NT2/D1 (cell line): Measurements from ENCODE around the gene DNM3.

Experiments
- DNase-seq: peaks from one replicate; pipeline ENCODE4 v3.0.0-alpha.2; 2011; ENCODE audit warnings: low read depth, low spot score
- H3K27me3 ChIP-seq: 2 replicates; pipeline ENCODE4 v1.6.0; 2011; ENCODE audit warnings: mild to moderate bottlenecking; ENCODE audit not compliant: insufficient read length, insufficient read depth
- H3K36me3 ChIP-seq: 2 replicates; pipeline ENCODE4 v1.6.1; 2011; ENCODE audit warnings: mild to moderate bottlenecking, low read length, mixed read lengths; ENCODE audit not compliant: insufficient read depth, insufficient read length
- H3K4me1 ChIP-seq: 2 replicates; pipeline ENCODE4 v1.5.1; 2011; ENCODE audit not compliant: insufficient read depth, insufficient read length
- H3K4me3 ChIP-seq: 2 replicates; pipeline ENCODE4 v1.5.1; 2011; ENCODE audit warnings: low read depth; ENCODE audit not compliant: insufficient read length
- H3K9ac ChIP-seq: 2 replicates; pipeline ENCODE4 v1.6.0; 2011; ENCODE audit warnings: low read depth; ENCODE audit not compliant: insufficient read length
- H3K9me3 ChIP-seq: 2 replicates; pipeline ENCODE4 v1.5.1; 2011; ENCODE audit warnings: mild to moderate bottlenecking, low read length; ENCODE audit not compliant: insufficient read depth
- SUZ12 ChIP-seq: IDR thresholded peaks from 2 replicates; pipeline ENCODE4 v1.6.1; 2011; ENCODE audit not compliant: insufficient read length, insufficient read depth; ENCODE audit errors: extremely low read depth
- YY1 ChIP-seq: IDR thresholded peaks from 2 replicates; pipeline ENCODE4 v1.6.1; 2011; ENCODE audit not compliant: insufficient read length, insufficient read depth
- ZNF274 ChIP-seq: IDR thresholded peaks from 2 replicates; pipeline ENCODE4 v1.6.1; 2011; ENCODE audit warnings: mild to moderate bottlenecking, low read depth, low read length

The DNM3 gene

DNA sequence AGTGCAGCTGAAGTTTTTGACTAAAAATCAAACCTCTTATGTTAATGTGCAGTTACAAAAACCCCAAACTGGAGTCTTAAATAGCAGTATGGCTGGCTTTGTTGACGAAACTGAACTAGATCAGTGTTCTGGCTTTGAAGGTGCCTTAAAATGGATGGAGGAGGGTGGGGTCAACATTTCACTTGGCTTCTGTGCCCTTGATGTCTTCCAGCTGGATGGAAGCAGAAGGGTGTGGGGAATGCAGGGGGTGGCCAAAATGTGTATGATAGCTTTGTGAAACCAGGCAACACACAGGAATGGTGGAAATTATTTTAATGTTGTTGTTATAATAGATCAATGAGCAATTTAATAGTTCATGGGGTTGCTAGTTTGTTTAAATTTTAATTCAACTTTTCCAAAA is 482.4 kb downstream of the DNM3 start:
- Histone ChIP-seq H3K4me3 (no peak overlapping the region), H3K27me3 (no peaks in the 10 kb centered on the region), H3K36me3 (no peaks in the 10 kb centered on the region), H3K4me1 (peaks cover 4% of the 10 kb centered on the region), H3K9ac (no peak overlapping the region), H3K9me3 (no peaks in the 10 kb centered on the region)
- TF ChIP-seq SUZ12 (no peak), YY1 (no peak), ZNF274 (no peak)
- no peak for DNase-seq

DNA sequence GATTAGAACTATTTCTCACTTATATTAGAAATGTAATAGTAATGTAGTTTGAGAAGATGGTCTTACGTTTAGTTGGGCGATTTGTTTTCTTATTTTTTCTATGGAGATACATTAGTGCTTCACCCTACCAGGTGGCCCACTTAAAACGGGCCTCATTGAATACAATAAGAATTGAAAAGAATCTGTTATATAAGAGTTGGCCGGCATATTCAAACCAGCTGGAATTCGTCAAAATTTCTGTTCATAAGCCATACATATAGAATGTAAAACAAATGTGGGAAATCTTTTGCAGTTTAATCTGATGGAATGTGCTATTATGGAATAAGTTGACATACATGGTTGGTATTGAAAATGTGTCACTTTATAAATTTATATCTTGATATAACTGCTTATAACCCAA is 482.8 kb downstream of the DNM3 start:
- no peak for TF ChIP-seq SUZ12
- TF ChIP-seq YY1: no peak
- TF ChIP-seq ZNF274: no peak
- no peak for DNase-seq
- Histone ChIP-seq H3K36me3 (no peaks in the 10 kb centered on the region), H3K4me3 (no peak overlapping the region), H3K9ac (no peak overlapping the region), H3K27me3 (no peaks in the 10 kb centered on the region), H3K9me3 (no peaks in the 10 kb centered on the region), H3K4me1 (peaks cover 4% of the 10 kb centered on the region)

DNA sequence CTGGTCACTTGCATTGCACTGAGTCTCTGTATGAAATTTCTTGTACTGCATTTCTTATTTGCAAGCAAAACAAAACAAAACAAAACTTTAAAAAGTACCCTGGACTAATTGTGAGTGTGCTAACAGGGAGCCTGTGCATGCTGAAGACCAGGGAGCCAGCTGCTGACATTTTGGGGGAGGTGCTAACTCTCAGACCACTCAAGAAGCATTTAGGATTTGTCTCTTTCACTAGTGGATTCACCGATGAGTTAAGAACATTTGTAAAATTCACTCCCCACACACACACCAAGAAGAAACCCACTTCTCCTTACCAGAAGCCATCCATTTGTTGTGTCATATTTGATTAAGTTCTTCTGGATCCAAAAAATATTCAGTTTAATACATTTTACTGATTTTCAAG is 483.5 kb downstream of the DNM3 start:
- Histone ChIP-seq H3K9me3 (no peaks in the 10 kb centered on the region), H3K36me3 (no peaks in the 10 kb centered on the region), H3K4me3 (no peak overlapping the region), H3K4me1 (peaks cover 4% of the 10 kb centered on the region), H3K9ac (no peak overlapping the region), H3K27me3 (no peaks in the 10 kb centered on the region)
- no peak for DNase-seq
- TF ChIP-seq SUZ12 (no peak), YY1 (no peak), ZNF274 (no peak)

DNA sequence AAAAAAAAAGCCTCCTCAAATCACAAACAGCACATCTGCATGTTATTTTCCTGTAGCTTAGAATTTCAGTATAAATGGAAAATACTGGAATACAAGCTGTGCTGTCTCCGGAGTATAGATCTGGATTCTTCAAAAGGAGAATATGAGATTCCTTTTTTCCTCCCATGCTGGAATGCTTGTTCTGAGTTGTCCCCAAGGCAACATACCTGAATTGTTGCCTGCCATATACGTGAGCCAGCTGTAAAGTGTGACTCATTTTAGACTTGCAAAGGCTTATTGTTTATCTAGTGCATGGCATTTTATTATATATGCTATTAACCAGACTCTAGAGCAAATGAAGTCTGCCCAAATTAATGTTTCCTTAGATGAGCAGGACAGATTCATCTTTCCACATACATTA is 484.2 kb downstream of the DNM3 start:
- H3K27me3 ChIP-seq: no peaks in the 10 kb centered on the region
- H3K4me1 ChIP-seq: peaks cover 4% of the 10 kb centered on the region
- DNase-seq: no peak
- H3K9ac ChIP-seq: no peak overlapping the region
- no peak overlapping the region for H3K4me3 ChIP-seq
- H3K36me3 ChIP-seq: no peaks in the 10 kb centered on the region
- TF ChIP-seq SUZ12: no peak
- no peaks in the 10 kb centered on the region for H3K9me3 ChIP-seq

DNA sequence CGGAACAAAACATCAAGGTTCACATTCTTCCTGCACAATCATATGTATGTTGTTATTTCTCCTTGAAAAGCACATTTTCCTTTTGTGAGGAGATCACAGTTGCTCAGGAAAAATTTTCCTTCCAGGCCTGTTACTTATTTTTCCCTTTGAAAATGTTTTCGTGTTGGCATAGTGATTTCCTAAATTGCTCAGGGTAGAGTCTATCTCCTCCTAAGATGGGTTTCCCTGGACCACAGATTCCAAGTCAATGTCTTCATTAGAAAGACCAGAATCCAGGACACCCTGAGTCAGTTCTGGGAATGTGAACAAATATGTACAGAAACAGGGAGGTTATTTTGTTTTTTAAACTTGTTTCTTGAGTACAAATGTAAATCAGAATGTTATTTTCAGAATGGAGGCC is 484.8 kb downstream of the DNM3 start:
- Histone ChIP-seq H3K36me3 (no peaks in the 10 kb centered on the region), H3K9ac (no peak overlapping the region), H3K27me3 (no peaks in the 10 kb centered on the region), H3K9me3 (no peaks in the 10 kb centered on the region), H3K4me1 (peaks cover 2% of the 10 kb centered on the region), H3K4me3 (no peak overlapping the region)
- DNase-seq: no peak
- TF ChIP-seq ZNF274: no peak
- no peak for TF ChIP-seq YY1
- no peak for TF ChIP-seq SUZ12

DNA sequence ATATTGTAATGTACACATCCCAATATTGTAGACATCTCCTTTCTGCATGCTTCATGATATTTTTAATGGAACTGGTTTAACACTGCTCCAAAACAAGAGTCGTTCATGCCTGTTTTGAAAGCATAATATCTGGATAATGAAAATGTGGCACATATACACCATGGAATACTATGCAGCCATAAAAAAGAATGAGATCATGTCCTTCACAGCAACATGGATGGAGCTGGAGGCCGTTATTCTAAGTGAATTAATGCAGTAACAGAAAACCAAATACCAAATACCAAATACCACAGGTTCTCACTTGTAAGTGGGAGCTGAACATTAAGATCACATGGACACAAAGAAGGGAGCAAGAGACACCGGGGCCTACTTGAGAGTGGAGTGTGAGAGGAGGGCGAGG is 487.0 kb downstream of the DNM3 start:
- Histone ChIP-seq H3K36me3 (no peaks in the 10 kb centered on the region), H3K4me1 (peaks cover 1% of the 10 kb centered on the region), H3K9me3 (no peaks in the 10 kb centered on the region), H3K27me3 (no peaks in the 10 kb centered on the region), H3K9ac (no peak overlapping the region), H3K4me3 (no peak overlapping the region)
- no peak for DNase-seq
- TF ChIP-seq SUZ12 (no peak), ZNF274 (no peak), YY1 (no peak)

DNA sequence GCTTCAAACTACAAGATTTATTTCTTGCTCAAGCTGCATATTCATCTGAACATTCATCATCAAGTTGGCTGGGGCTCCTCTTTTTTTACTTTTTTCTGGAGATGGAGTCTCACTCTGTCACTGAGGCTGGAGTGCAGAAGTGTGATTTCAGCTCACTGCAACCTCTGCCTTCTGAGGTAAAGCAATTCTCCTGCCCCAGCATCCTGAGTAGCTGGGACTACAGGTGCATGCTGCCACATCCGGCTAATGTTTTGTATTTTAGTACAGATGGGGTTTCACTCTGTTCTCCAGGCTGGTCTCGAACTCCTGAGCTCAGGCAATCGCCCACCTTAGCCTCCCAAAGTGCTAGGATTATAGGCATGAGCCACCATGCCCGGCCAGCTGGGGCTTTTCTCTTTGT is 490.9 kb downstream of the DNM3 start:
- DNase-seq: no peak
- TF ChIP-seq YY1 (no peak), ZNF274 (no peak), SUZ12 (no peak)
- H3K9me3 ChIP-seq: no peaks in the 10 kb centered on the region

DNA sequence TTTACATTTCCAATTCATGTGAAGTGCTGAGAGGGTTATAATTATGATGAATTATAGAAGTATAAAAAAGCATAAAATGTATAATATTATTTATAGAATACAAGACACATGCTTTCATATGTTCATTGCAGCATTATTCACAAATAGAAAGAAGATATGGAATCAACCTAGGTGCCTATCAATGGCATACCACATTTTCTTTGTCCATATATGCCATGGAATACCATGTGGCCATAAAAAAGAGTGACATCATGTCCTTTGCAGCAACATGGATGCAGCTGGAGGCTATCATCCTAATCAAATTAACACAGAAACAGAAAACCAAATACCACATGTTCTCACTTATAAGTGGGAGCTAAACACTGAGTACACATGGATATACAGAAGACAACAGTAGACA is 494.1 kb downstream of the DNM3 start:
- Histone ChIP-seq H3K9ac (no peak overlapping the region), H3K36me3 (no peaks in the 10 kb centered on the region), H3K4me3 (no peak overlapping the region), H3K9me3 (no peaks in the 10 kb centered on the region), H3K4me1 (no peaks in the 10 kb centered on the region), H3K27me3 (no peaks in the 10 kb centered on the region)
- no peak for DNase-seq
- TF ChIP-seq ZNF274 (no peak), YY1 (no peak), SUZ12 (no peak)

More for the DNA sequence above, 490.9 kb downstream of the DNM3 start:
- H3K9ac ChIP-seq: no peak overlapping the region
- no peaks in the 10 kb centered on the region for H3K27me3 ChIP-seq
- H3K36me3 ChIP-seq: no peaks in the 10 kb centered on the region
- no peaks in the 10 kb centered on the region for H3K4me1 ChIP-seq
- no peak overlapping the region for H3K4me3 ChIP-seq
